Transverse colon (tissue), 4 donors: ENCODE data around the gene DNAI2.
"Not testable (repeated sequence)": the region's sequence is repeated elsewhere in the genome, so short reads cannot be mapped to it uniquely, and the experiment has no call there.

Experiments
- CTCF ChIP-seq, 5 experiments: fragments of 200-600 bp in 3 of 5; fragments of 450-650 bp in 2 of 5; sonication (generic) in 3 of 5; IDR thresholded peaks; 1 replicate in 2 of 5; 2 replicates in 3 of 5; pipeline ENCODE4 v1.5.1; 2016 to 2017; ENCODE audit warnings: antibody characterized with exemption in 5 of 5, inconsistent platforms in 3 of 5, mild to moderate bottlenecking in 2 of 5, moderate library complexity in 1 of 5
- EP300 ChIP-seq: sonication (generic); formaldehyde crosslinking; IDR thresholded peaks from one replicate; pipeline ENCODE4 v1.6.1; 2017; ENCODE audit warnings: antibody characterized with exemption, low read depth
- POLR2AphosphoS5 ChIP-seq, 3 donors: sonication (generic); formaldehyde crosslinking; IDR thresholded peaks; one replicate each; pipeline ENCODE4 v1.6.1; 2016; ENCODE audit warnings: antibody characterized with exemption in 3 of 3

GRCh38 chr17:74267054-74267453 lies 7.0 kb upstream of the DNAI2 start:
- not testable (repeated sequence) for TF ChIP-seq CTCF (IDR thresholded peaks at IDR 0.05); POLR2AphosphoS5 (IDR thresholded peaks at IDR 0.05); EP300
